H9 (cell line): ENCODE results near the gene KDM2B. TPM values are rescaled to one million over a fixed set of nuclear protein-coding genes. Genes with fewer than 3 reads are reported as not detected.

ENCODE experiments used
- DNase-seq: peaks from one replicate; pipeline ENCODE4 v3.0.0-alpha.2; 2017
- H2AFZ ChIP-seq: one replicate; pipeline ENCODE4 v1.6.1; 2013; ENCODE audit warnings: mild to moderate bottlenecking, low read length, control low read depth, moderate library complexity
- H2AK5ac ChIP-seq: 2 replicates; pipeline ENCODE4 v1.6.1; 2013; ENCODE audit warnings: low read length, control low read depth, mixed read lengths; ENCODE audit not compliant: insufficient read length
- H2BK120ac ChIP-seq: one replicate; pipeline ENCODE4 v1.6.1; 2013; ENCODE audit warnings: low read depth, mild to moderate bottlenecking, low read length, control low read depth, inconsistent platforms; ENCODE audit not compliant: poor library complexity, severe bottlenecking
- H2BK12ac ChIP-seq: 2 replicates; pipeline ENCODE4 v1.6.1; 2013; ENCODE audit warnings: low read length, control low read depth, mixed read lengths, low read depth; ENCODE audit not compliant: insufficient read length
- H2BK15ac ChIP-seq: 2 replicates; pipeline ENCODE4 v1.6.1; 2013; ENCODE audit warnings: low read depth, low read length, control low read depth
- H2BK20ac ChIP-seq: one replicate; pipeline ENCODE4 v1.6.1; 2013; ENCODE audit warnings: low read depth, mild to moderate bottlenecking, low read length, control low read depth, inconsistent platforms; ENCODE audit not compliant: poor library complexity, severe bottlenecking
- H2BK5ac ChIP-seq: 2 replicates; pipeline ENCODE4 v1.6.1; 2013; ENCODE audit warnings: low read length, control low read depth, mixed read lengths; ENCODE audit not compliant: insufficient read length
- H3K14ac ChIP-seq: 2 replicates; pipeline ENCODE4 v1.6.1; 2013; ENCODE audit warnings: low read length, control low read depth; ENCODE audit not compliant: insufficient read depth
- H3K18ac ChIP-seq: 2 replicates; pipeline ENCODE4 v1.6.1; 2013; ENCODE audit warnings: low read depth, mild to moderate bottlenecking, mixed read lengths, low read length, control low read depth; ENCODE audit not compliant: insufficient read length
- H3K23ac ChIP-seq: 2 replicates; pipeline ENCODE4 v1.6.1; 2013; ENCODE audit warnings: low read length, control low read depth, mixed read lengths, low read depth; ENCODE audit not compliant: insufficient read length
- H3K23me2 ChIP-seq: 2 replicates; pipeline ENCODE4 v1.6.1; 2013; ENCODE audit warnings: low read depth, mild to moderate bottlenecking, mixed read lengths, low read length, control low read depth; ENCODE audit not compliant: insufficient read length, poor library complexity, severe bottlenecking
- H3K27ac ChIP-seq: 2 replicates; pipeline ENCODE4 v1.5.1; 2013; ENCODE audit warnings: low read length, control low read depth, mixed read lengths, low read depth; ENCODE audit not compliant: insufficient read length
- H3K27me3 ChIP-seq: 2 replicates; pipeline ENCODE4 v1.6.1; 2013; ENCODE audit warnings: low read length, control low read depth, inconsistent platforms; ENCODE audit not compliant: insufficient read depth
- H3K4ac ChIP-seq: 2 replicates; pipeline ENCODE4 v1.6.1; 2013; ENCODE audit warnings: low read depth, mild to moderate bottlenecking, control low read depth, inconsistent platforms, low read length, moderate library complexity
- H3K4me1 ChIP-seq: 2 replicates; pipeline ENCODE4 v1.6.1; 2013; ENCODE audit warnings: low read length, control low read depth, inconsistent platforms; ENCODE audit not compliant: insufficient read depth
- H3K4me2 ChIP-seq: 2 replicates; pipeline ENCODE4 v1.6.1; 2013; ENCODE audit warnings: low read length, control low read depth, mixed read lengths; ENCODE audit not compliant: insufficient read length, insufficient read depth
- H3K56ac ChIP-seq: 2 replicates; pipeline ENCODE4 v1.6.1; 2013; ENCODE audit warnings: low read depth, mild to moderate bottlenecking, mixed read lengths, low read length, control low read depth; ENCODE audit not compliant: insufficient read length
- H3K79me1 ChIP-seq: 2 replicates; pipeline ENCODE4 v1.6.1; 2013; ENCODE audit warnings: low read depth, mild to moderate bottlenecking, moderate library complexity, low read length, control low read depth, inconsistent platforms; ENCODE audit not compliant: insufficient read depth, poor library complexity, severe bottlenecking
- H3K79me2 ChIP-seq: 2 replicates; pipeline ENCODE4 v1.6.1; 2013; ENCODE audit warnings: low read length, control low read depth, inconsistent platforms; ENCODE audit not compliant: insufficient read depth
- H3K9ac ChIP-seq: 2 replicates; pipeline ENCODE4 v1.6.1; 2013; ENCODE audit warnings: low read length, control low read depth, mixed read lengths; ENCODE audit not compliant: insufficient read length; ENCODE audit errors: extremely low read depth
- H3K9me3 ChIP-seq: one replicate; pipeline ENCODE4 v1.6.1; 2013; ENCODE audit warnings: low read depth, low read length, inconsistent platforms; ENCODE audit not compliant: control insufficient read depth
- H3T11ph ChIP-seq: one replicate; pipeline ENCODE4 v1.6.1; 2013; ENCODE audit warnings: mild to moderate bottlenecking, low read length, control low read depth, inconsistent platforms
- H4K20me1 ChIP-seq: one replicate; pipeline ENCODE4 v1.6.1; 2013; ENCODE audit not compliant: control insufficient read depth, insufficient read length, insufficient read depth
- H4K5ac ChIP-seq: 2 replicates; pipeline ENCODE4 v1.6.1; 2013; ENCODE audit warnings: low read depth, mild to moderate bottlenecking, mixed read lengths, low read length, control low read depth; ENCODE audit not compliant: insufficient read length
- H4K8ac ChIP-seq: replicated peaks from 2 replicates; pipeline ENCODE4 v1.6.1; 2013; ENCODE audit warnings: low read length, control low read depth, mixed read lengths, low read depth; ENCODE audit not compliant: insufficient read length
- H4K91ac ChIP-seq: 2 replicates; pipeline ENCODE4 v1.6.1; 2013; ENCODE audit warnings: low read depth, mild to moderate bottlenecking, moderate library complexity, mixed read lengths, low read length, control low read depth; ENCODE audit not compliant: insufficient read length
- H3K27ac Mint-ChIP-seq, 3 experiments: 2 replicates in 2 of 3; 3 replicates in 1 of 3; pipeline ENCODE4 v1.8.0; 2020 to 2021; ENCODE audit warnings: mixed read lengths in 3 of 3, mild to moderate bottlenecking in 1 of 3, moderate library complexity in 1 of 3
- H3K27me3 Mint-ChIP-seq: 2 replicates; pipeline ENCODE4 v1.8.0; 2021; ENCODE audit warnings: low read depth, mild to moderate bottlenecking, moderate library complexity, mixed read lengths
- H3K36me3 Mint-ChIP-seq, 3 experiments: 2 replicates in 2 of 3; 3 replicates in 1 of 3; pipeline ENCODE4 v1.8.0; 2020 to 2021; ENCODE audit warnings: low read depth in 3 of 3, mixed read lengths in 3 of 3; ENCODE audit not compliant: insufficient read depth in 1 of 3
- H3K4me1 Mint-ChIP-seq, 2 experiments: 2 replicates each; pipeline ENCODE4 v1.8.0; 2020; ENCODE audit warnings: mixed read lengths in 2 of 2
- H3K4me3 Mint-ChIP-seq, 2 experiments: 2 replicates in 1 of 2; 3 replicates in 1 of 2; pipeline ENCODE4 v1.8.0; 2020 to 2021; ENCODE audit warnings: mild to moderate bottlenecking in 2 of 2, mixed read lengths in 2 of 2, moderate library complexity in 1 of 2
- H3K9me3 Mint-ChIP-seq, 2 experiments: 2 replicates in 1 of 2; 3 replicates in 1 of 2; pipeline ENCODE4 v1.8.0; 2020; ENCODE audit warnings: mild to moderate bottlenecking in 2 of 2, mixed read lengths in 2 of 2, moderate library complexity in 1 of 2
- WGBS: extraction: QIAGEN DNeasy Blood & Tissue Kit; methylation state at CpG from one replicate; pipeline ENCODE4 v1.1.7; 2013; ENCODE audit warnings: missing lambda C conversion rate, low lambda C conversion rate, mixed read lengths; ENCODE audit not compliant: insufficient read length; ENCODE audit errors: extremely low coverage; 5-methylcytosine and 5-hydroxymethylcytosine counted together
- total RNA-seq: library from RNA; stranded (reverse); gene quantifications from 2 replicates; pipeline ENCODE4 v1.2.1, GENCODE V29; 2021
- TF ChIP-seq, protein P1 (sequence below): fragments of 200-600 bp; sonication (generic); conservative IDR thresholded peaks from 3 replicates; pipeline ENCODE4 v1.8.0; 2021; ENCODE audit warnings: antibody characterized with exemption, mild to moderate bottlenecking

The KDM2B gene
- total RNA-seq, 1 experiment from 2014 or later = 143 TPM

DNA sequence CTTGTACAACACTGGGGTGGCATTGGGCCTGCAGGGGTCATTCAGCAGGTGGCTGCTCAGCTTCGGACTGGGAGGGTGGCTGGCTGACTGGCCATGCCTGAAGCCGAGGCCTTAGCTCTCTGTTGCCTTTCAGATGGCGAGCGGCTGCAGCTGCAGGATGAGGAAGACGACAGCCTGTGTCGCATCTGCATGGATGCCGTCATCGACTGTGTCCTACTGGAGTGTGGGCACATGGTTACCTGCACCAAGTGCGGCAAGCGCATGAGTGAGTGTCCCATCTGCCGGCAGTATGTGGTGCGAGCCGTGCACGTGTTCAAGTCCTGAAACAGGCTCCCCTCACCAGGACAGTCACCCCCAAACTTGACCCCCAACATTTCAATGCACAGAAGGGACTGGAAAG is 157.6 kb downstream of the KDM2B start:
- H3K27ac Mint-ChIP-seq = peak overlapping the region in 1 of 3 experiments; percentile 48; a peak in 2 of 7 replicates
- H3K4me3 Mint-ChIP-seq = no peak overlapping the region
- Histone ChIP-seq H3K79me1 (no peaks in the 10 kb centered on the region), H3K23me2 (no peaks in the 10 kb centered on the region), H2BK12ac (no peak overlapping the region), H2AK5ac (no peak overlapping the region), H3K18ac (no peak overlapping the region), H2BK20ac (no peak overlapping the region), H4K91ac (no peak overlapping the region), H2AFZ (no peak overlapping the region), H3K56ac (no peak overlapping the region), H2BK120ac (no peak overlapping the region), H3K14ac (no peak overlapping the region), H3K27ac (no peak overlapping the region), H3K4me1 (no peaks in the 10 kb centered on the region), H3K23ac (no peak overlapping the region), H3K27me3 (no peaks in the 10 kb centered on the region), H3K79me2 (no peaks in the 10 kb centered on the region), H4K8ac (no peak overlapping the region), H3T11ph (no peak overlapping the region), H3K4ac (no peak overlapping the region), H4K20me1 (no peaks in the 10 kb centered on the region), H3K9ac (no peak overlapping the region), H2BK5ac (no peak overlapping the region), H4K5ac (no peak overlapping the region), H3K4me2 (no peak overlapping the region), H2BK15ac (no peak overlapping the region), H3K9me3 (no peaks in the 10 kb centered on the region)
- no peak for DNase-seq
- H3K4me1 Mint-ChIP-seq = no peaks in the 10 kb centered on the region
- no peaks in the 10 kb centered on the region for H3K27me3 Mint-ChIP-seq
- WGBS = no CpG with 5 or more reads among the region's 14 CpGs
- H3K9me3 Mint-ChIP-seq = no peaks in the 10 kb centered on the region
- peaks cover 35 to 96% (median 75%) of the 10 kb centered on the region in 3 experiments for H3K36me3 Mint-ChIP-seq
- TF ChIP-seq, protein P1, sequence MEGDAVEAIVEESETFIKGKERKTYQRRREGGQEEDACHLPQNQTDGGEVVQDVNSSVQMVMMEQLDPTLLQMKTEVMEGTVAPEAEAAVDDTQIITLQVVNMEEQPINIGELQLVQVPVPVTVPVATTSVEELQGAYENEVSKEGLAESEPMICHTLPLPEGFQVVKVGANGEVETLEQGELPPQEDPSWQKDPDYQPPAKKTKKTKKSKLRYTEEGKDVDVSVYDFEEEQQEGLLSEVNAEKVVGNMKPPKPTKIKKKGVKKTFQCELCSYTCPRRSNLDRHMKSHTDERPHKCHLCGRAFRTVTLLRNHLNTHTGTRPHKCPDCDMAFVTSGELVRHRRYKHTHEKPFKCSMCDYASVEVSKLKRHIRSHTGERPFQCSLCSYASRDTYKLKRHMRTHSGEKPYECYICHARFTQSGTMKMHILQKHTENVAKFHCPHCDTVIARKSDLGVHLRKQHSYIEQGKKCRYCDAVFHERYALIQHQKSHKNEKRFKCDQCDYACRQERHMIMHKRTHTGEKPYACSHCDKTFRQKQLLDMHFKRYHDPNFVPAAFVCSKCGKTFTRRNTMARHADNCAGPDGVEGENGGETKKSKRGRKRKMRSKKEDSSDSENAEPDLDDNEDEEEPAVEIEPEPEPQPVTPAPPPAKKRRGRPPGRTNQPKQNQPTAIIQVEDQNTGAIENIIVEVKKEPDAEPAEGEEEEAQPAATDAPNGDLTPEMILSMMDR = no peak
